Tibial nerve (tissue), 4 donors: ENCODE measurements around the gene MAGI1. TPM values are rescaled to one million over a fixed set of nuclear protein-coding genes. Genes with fewer than 3 reads are reported as not detected.

Experiments used
- DNase-seq, 2 donors: peaks; one replicate each; pipeline ENCODE4 v3.0.0-alpha.2; 2019; ENCODE audit warnings: low spot score in 2 of 2
- H3K27ac ChIP-seq, 4 donors: fragments of 200-600 bp; sonication (generic) in 3 of 4; one replicate each; pipeline ENCODE4 v1.5.1; 2017 to 2019; ENCODE audit warnings: mild to moderate bottlenecking in 1 of 4
- H3K27me3 ChIP-seq, 2 donors: fragments of 200-600 bp; sonication (generic) in 1 of 2; one replicate each; pipeline versions ENCODE4 v1.5.1 to v1.6.0; 2017 to 2019
- H3K36me3 ChIP-seq, 3 donors: fragments of 200-600 bp; sonication (generic); one replicate each; pipeline ENCODE4 v1.5.1; 2018 to 2019
- H3K4me1 ChIP-seq, 4 donors: fragments of 200-600 bp; sonication (generic) in 3 of 4; one replicate each; pipeline ENCODE4 v1.5.1; 2017 to 2019
- H3K4me3 ChIP-seq, 4 donors: fragments of 200-600 bp; sonication (generic) in 3 of 4; one replicate each; pipeline ENCODE4 v1.5.1; 2017 to 2019; ENCODE audit warnings: mild to moderate bottlenecking in 1 of 4, moderate library complexity in 1 of 4
- H3K9me3 ChIP-seq, 4 donors: fragments of 200-600 bp; sonication (generic) in 3 of 4; one replicate each; pipeline ENCODE4 v1.5.1; 2017 to 2019
- CTCF ChIP-seq, 5 experiments: fragments of 200-600 bp in 3 of 5; fragments of 450-650 bp in 2 of 5; sonication (generic) in 3 of 5; IDR thresholded peaks; one replicate each; pipeline ENCODE4 v1.5.1; 2016 to 2019; ENCODE audit warnings: antibody characterized with exemption in 5 of 5, mild to moderate bottlenecking in 3 of 5, moderate library complexity in 2 of 5
- EP300 ChIP-seq, 2 donors: sonication (generic); formaldehyde crosslinking; IDR thresholded peaks; one replicate each; pipeline ENCODE4 v1.6.1; 2017; ENCODE audit warnings: antibody characterized with exemption in 2 of 2, mild to moderate bottlenecking in 1 of 2
- POLR2A ChIP-seq, 2 donors: fragments of 450-650 bp; IDR thresholded peaks; one replicate each; pipeline ENCODE4 v1.6.1; 2017; ENCODE audit warnings: antibody characterized with exemption in 2 of 2, mild to moderate bottlenecking in 2 of 2, moderate library complexity in 2 of 2
- WGBS, 2 donors: methylation state at CpG; one replicate each; pipeline ENCODE4 v1.1.5; 2018; 5-methylcytosine and 5-hydroxymethylcytosine counted together
- total RNA-seq, 4 donors: library from RNA; depleted of rRNA; stranded (reverse); fragments of >200 nt; gene quantifications; one replicate each; pipeline ENCODE4 v1.1.0, GENCODE V29; 2016

Gene MAGI1
- total RNA-seq, 4 donors from 2014 or later, result 30.6 to 52.8 (median 36.1) TPM

DNA sequence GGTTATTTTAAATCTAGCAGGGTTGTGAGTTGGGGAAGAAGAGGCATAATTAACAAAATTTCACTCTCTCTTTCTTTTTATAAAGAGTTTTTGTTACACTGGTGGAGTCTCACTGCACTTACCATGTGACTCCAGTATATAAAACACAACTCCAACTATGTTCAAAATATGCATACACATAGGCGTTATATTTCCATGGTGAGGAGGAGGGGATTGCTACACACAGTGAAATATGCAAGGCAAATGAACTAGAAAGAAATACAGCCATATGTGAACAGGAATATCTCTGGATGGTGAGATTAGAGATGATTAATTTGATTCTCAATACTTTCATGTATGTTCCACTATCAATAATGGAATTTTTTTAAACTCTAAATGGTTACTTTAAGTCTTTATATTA, 385.0 kb downstream of the MAGI1 start:
- WGBS, 2 donors, result 47 to 67% methylated on average over 1 of the region's 1 CpG
- TF ChIP-seq POLR2A (IDR thresholded peaks at IDR 0.05) (no peak), EP300 (IDR thresholded peaks at IDR 0.05) (no peak), CTCF (IDR thresholded peaks at IDR 0.05) (no peak)
- Histone ChIP-seq H3K27me3 (no peaks in the 10 kb centered on the region), H3K4me3 (no peak overlapping the region), H3K27ac (no peak overlapping the region), H3K4me1 (no peaks in the 10 kb centered on the region), H3K36me3 (no peaks in the 10 kb centered on the region), H3K9me3 (peaks cover 0 to 12% (median 0%) of the 10 kb centered on the region in 4 donors)
- DNase-seq, result no peak

DNA sequence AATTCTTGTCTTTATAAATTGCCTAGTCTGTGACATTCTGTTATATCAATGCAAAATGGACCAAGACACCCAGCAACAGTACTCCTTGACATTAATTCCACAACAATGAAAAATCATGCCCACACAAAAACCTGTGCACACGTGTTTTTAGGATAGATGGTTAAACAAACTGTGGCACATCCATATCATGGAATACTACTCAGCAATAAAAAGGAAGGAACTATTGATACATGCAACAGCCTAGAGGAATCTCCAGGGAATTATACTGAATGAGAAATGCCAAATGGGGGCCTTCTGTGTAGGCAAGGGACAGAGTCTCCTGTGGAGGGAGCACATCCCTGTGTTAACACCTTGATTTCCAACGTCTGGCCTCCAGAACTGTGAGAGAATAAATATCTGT, 388.5 kb downstream of the MAGI1 start:
- H3K4me1 ChIP-seq, result no peaks in the 10 kb centered on the region
- TF ChIP-seq EP300 (IDR thresholded peaks at IDR 0.05), result no peak
- TF ChIP-seq CTCF (IDR thresholded peaks at IDR 0.05), result no peak
- no peak for TF ChIP-seq POLR2A (IDR thresholded peaks at IDR 0.05)
- H3K9me3 ChIP-seq, result peaks cover 0 to 39% (median 9%) of the 10 kb centered on the region in 4 donors
- H3K27ac ChIP-seq, result no peak overlapping the region
- H3K4me3 ChIP-seq, result no peak overlapping the region
- 89 to 94% methylated on average over 2 of the region's 2 CpGs for WGBS, 2 donors
- no peaks in the 10 kb centered on the region for H3K27me3 ChIP-seq
- H3K36me3 ChIP-seq, result no peaks in the 10 kb centered on the region
- no peak for DNase-seq

- no peak for DNase-seq
- 95 to 96% methylated on average over 1 of the region's 1 CpG for WGBS, 2 donors
- H3K9me3 ChIP-seq, result peaks cover 0 to 40% (median 9%) of the 10 kb centered on the region in 4 donors
- no peak overlapping the region for H3K27ac ChIP-seq
- no peaks in the 10 kb centered on the region for H3K36me3 ChIP-seq
- no peaks in the 10 kb centered on the region for H3K27me3 ChIP-seq
- no peak overlapping the region for H3K4me3 ChIP-seq
- TF ChIP-seq POLR2A (IDR thresholded peaks at IDR 0.05), result no peak
- no peak for TF ChIP-seq EP300 (IDR thresholded peaks at IDR 0.05)
- no peak for TF ChIP-seq CTCF (IDR thresholded peaks at IDR 0.05)
- H3K4me1 ChIP-seq, result peaks cover 0 to under 1% (median 0%) of the 10 kb centered on the region in 4 donors
Measured at GRCh38 chr3:65647369-65647768, 391.3 kb downstream of the MAGI1 start.

DNA sequence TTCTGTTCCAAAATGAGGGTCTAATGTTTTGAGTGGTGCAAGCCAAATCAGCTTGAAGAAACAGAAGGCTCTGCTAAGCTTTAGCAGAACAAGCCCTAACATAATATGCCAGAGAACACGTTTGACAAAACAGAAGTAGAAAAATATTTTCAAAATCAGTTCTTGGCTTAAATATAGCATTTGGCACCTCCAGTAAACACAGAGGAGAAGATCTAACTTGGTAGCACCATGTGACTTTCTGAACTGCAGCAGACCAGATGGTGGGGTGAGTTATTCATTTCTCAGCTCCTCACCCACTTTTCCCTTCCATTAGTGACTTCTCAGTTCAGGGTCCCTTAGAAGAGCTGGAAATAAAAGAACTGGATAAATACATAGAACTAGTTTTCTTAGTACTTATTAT, 395.8 kb downstream of the MAGI1 start:
- Histone ChIP-seq H3K27me3 (no peaks in the 10 kb centered on the region), H3K36me3 (no peaks in the 10 kb centered on the region), H3K9me3 (peaks cover 0 to 24% (median 9%) of the 10 kb centered on the region in 4 donors), H3K4me1 (peaks cover 0 to 6% (median 0%) of the 10 kb centered on the region in 4 donors), H3K4me3 (no peak overlapping the region), H3K27ac (no peak overlapping the region)
- DNase-seq, result no peak
- WGBS, 2 donors, result 23 to 29% methylated on average over 1 of the region's 1 CpG
- TF ChIP-seq EP300 (IDR thresholded peaks at IDR 0.05), result no peak
- no peak for TF ChIP-seq POLR2A (IDR thresholded peaks at IDR 0.05)
- TF ChIP-seq CTCF (IDR thresholded peaks at IDR 0.05), result no peak

DNA sequence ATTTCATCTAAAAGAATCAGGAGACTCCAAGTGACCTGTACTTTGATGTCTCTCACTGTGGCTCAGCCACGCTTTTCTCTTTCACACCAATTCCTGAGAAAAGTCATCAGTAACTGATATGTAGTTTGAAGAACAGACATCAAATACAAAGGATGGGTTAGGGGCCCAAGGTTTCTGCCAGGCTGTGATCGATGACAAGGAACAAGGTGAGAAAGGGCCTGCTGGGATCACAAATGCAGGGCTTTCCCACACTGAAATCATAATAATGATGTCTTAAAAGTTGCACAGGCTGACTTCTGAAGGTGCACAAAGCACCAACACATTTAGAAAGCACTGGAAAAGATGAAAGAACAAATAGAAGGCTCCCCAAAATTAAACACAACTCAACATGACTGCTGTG, 396.9 kb downstream of the MAGI1 start:
- WGBS, 2 donors, result 84 to 91% methylated on average over 2 of the region's 2 CpGs

More for the DNA sequence above, 396.9 kb downstream of the MAGI1 start:
- no peak for DNase-seq
- Histone ChIP-seq H3K36me3 (no peaks in the 10 kb centered on the region), H3K4me1 (peaks cover 0 to 6% (median 0%) of the 10 kb centered on the region in 4 donors), H3K9me3 (peaks cover 0 to 14% (median 3%) of the 10 kb centered on the region in 4 donors), H3K27ac (no peak overlapping the region), H3K4me3 (no peak overlapping the region), H3K27me3 (no peaks in the 10 kb centered on the region)
- no peak for TF ChIP-seq CTCF (IDR thresholded peaks at IDR 0.05)
- no peak for TF ChIP-seq EP300 (IDR thresholded peaks at IDR 0.05)
- TF ChIP-seq POLR2A (IDR thresholded peaks at IDR 0.05), result no peak
